Sigmoid colon (tissue), 7 donors: ENCODE measurements around the gene TSPO. TPM values are rescaled to one million over a fixed set of nuclear protein-coding genes. Genes with fewer than 3 reads are reported as not detected.

ENCODE experiments used
- DNase-seq: peaks from one replicate; pipeline ENCODE4 v3.0.0-alpha.2; 2019
- H3K27ac ChIP-seq, 4 donors: fragments of 200-600 bp; sonication (generic); one replicate each; pipeline ENCODE4 v1.5.1; 2016 to 2019; ENCODE audit warnings: mild to moderate bottlenecking in 1 of 4
- H3K27me3 ChIP-seq, 3 donors: fragments of 200-600 bp; sonication (generic); one replicate each; pipeline ENCODE4 v1.5.1; 2019; ENCODE audit warnings: mild to moderate bottlenecking in 1 of 3
- H3K36me3 ChIP-seq, 4 donors: fragments of 200-600 bp; sonication (generic); one replicate each; pipeline ENCODE4 v1.5.1; 2016 to 2019
- H3K4me1 ChIP-seq, 4 donors: fragments of 200-600 bp; sonication (generic); one replicate each; pipeline ENCODE4 v1.5.1; 2017 to 2019
- H3K4me3 ChIP-seq, 4 donors: fragments of 200-600 bp; sonication (generic); one replicate each; pipeline ENCODE4 v1.5.1; 2017 to 2019; ENCODE audit warnings: mild to moderate bottlenecking in 2 of 4, moderate library complexity in 1 of 4
- H3K9me3 ChIP-seq, 4 donors: fragments of 200-600 bp in 3 of 4; sonication (generic) in 3 of 4; one replicate each; pipeline versions ENCODE4 v1.5.1 to v1.6.1; 2013 to 2019
- CTCF ChIP-seq, 4 experiments: fragments of 450-650 bp in 3 of 4; fragments of 200-600 bp in 1 of 4; IDR thresholded peaks; one replicate each; pipeline ENCODE4 v1.5.1; 2016 to 2019; ENCODE audit warnings: antibody characterized with exemption in 4 of 4, mild to moderate bottlenecking in 3 of 4, moderate library complexity in 2 of 4
- EP300 ChIP-seq, 4 donors: sonication (generic); formaldehyde crosslinking; IDR thresholded peaks; one replicate each; pipeline ENCODE4 v1.6.1; 2017; ENCODE audit warnings: antibody characterized with exemption in 4 of 4
- POLR2A ChIP-seq, 2 donors: fragments of 450-650 bp; IDR thresholded peaks; one replicate each; pipeline ENCODE4 v1.6.1; 2016; ENCODE audit warnings: antibody characterized with exemption in 2 of 2, mild to moderate bottlenecking in 2 of 2, moderate library complexity in 2 of 2
- POLR2AphosphoS5 ChIP-seq, 4 donors: sonication (generic); formaldehyde crosslinking; IDR thresholded peaks; one replicate each; pipeline ENCODE4 v1.6.1; 2017; ENCODE audit warnings: antibody characterized with exemption in 4 of 4
- WGBS, 2 donors: extraction: QIAGEN DNeasy Blood & Tissue Kit; methylation state at CpG; one replicate each; pipeline ENCODE4 v1.1.7; 2013; 5-methylcytosine and 5-hydroxymethylcytosine counted together
- intact Hi-C: fragments of 100-400 bp; cut with DNase I; formaldehyde crosslinking; loops from one replicate; pipeline ENCODE4 v1.15.1; 2023
- polyA plus RNA-seq, 3 donors: library from polyadenylated mRNA; stranded (reverse); fragments of 200-250 nt; gene quantifications; one replicate each; pipeline ENCODE4 v1.2.3, GENCODE V29; 2013
- total RNA-seq, 4 donors: library from RNA; depleted of rRNA; stranded (reverse); fragments of >200 nt; gene quantifications; one replicate each; pipeline ENCODE4 v1.1.0, GENCODE V29; 2016
- donor health status: healthy with polysubstance abuse.
- donor health status: Bipolar disorder and iron deficiency.
- donor health status: healthy.

The TSPO gene
- total and polyA plus RNA-seq, 7 donors, result 126 to 513 (median 219) TPM

GRCh38 chr22:43127166-43127908, 24.0 kb upstream of the TSPO start:
- no peak for TF ChIP-seq EP300 (IDR thresholded peaks at IDR 0.05)
- peak in 1 of 4 donors; percentile 33 for TF ChIP-seq POLR2AphosphoS5 (IDR thresholded peaks at IDR 0.05)
- TF ChIP-seq POLR2A (IDR thresholded peaks at IDR 0.05), result peak in 1 of 2 donors; percentile 64
- no peak for TF ChIP-seq CTCF (IDR thresholded peaks at IDR 0.05)
- Histone ChIP-seq H3K4me1 (no peaks in the 10 kb centered on the region), H3K9me3 (no peaks in the 10 kb centered on the region), H3K36me3 (peaks cover 0 to 2% (median under 1%) of the 10 kb centered on the region in 4 donors), H3K27me3 (no peaks in the 10 kb centered on the region), H3K27ac (no peak overlapping the region), H3K4me3 (no peak overlapping the region)
- 21 to 69% methylated on average over 17 of the region's 17 CpGs for WGBS, 2 donors
- intact Hi-C loops, result no loop called here
- no peak for DNase-seq

DNA sequence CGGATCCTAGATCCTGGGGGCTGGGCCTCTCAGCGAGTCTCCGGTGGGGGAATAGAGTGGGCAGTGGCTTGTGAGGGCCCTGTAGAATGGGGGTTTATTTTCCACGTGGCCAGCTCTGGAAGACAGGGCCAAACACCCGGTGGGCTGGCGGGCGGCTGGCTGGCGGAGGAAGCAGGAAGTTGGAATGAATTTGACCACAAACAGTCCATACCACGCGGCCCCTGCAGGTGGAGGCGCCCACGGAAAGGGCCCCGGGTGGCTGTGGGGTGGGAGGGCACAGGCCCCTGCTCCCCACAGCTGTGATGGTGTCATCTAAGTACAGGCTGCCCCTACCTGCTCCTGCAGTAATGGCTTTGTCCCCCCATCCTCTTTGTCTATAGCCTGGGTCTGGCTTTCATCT, 23.2 kb upstream of the TSPO start:
- Histone ChIP-seq H3K27ac (no peak overlapping the region), H3K4me1 (no peaks in the 10 kb centered on the region), H3K27me3 (no peaks in the 10 kb centered on the region), H3K9me3 (no peaks in the 10 kb centered on the region), H3K4me3 (no peak overlapping the region), H3K36me3 (peaks cover 0 to 9% (median 6%) of the 10 kb centered on the region in 4 donors)
- 6 to 31% methylated on average over 13 of the region's 13 CpGs for WGBS, 2 donors
- intact Hi-C loops, result no loop called here
- no peak for DNase-seq
- TF ChIP-seq POLR2A (IDR thresholded peaks at IDR 0.05) (no peak), CTCF (IDR thresholded peaks at IDR 0.05) (no peak), EP300 (IDR thresholded peaks at IDR 0.05) (no peak), POLR2AphosphoS5 (IDR thresholded peaks at IDR 0.05) (no peak)

GRCh38 chr22:43128928-43129424, 22.4 kb upstream of the TSPO start:
- DNase-seq, result no peak
- Histone ChIP-seq H3K27me3 (no peaks in the 10 kb centered on the region), H3K9me3 (no peaks in the 10 kb centered on the region), H3K4me3 (no peak overlapping the region), H3K27ac (no peak overlapping the region), H3K36me3 (peaks cover 0 to 16% (median 10%) of the 10 kb centered on the region in 4 donors), H3K4me1 (no peaks in the 10 kb centered on the region)
- intact Hi-C loops, result no loop called here
- no peak for TF ChIP-seq POLR2A (IDR thresholded peaks at IDR 0.05)
- TF ChIP-seq EP300 (IDR thresholded peaks at IDR 0.05), result no peak
- TF ChIP-seq CTCF (IDR thresholded peaks at IDR 0.05), result no peak
- TF ChIP-seq POLR2AphosphoS5 (IDR thresholded peaks at IDR 0.05), result no peak
- WGBS, 2 donors, result 10 to 38% methylated on average over 20 of the region's 20 CpGs

DNA sequence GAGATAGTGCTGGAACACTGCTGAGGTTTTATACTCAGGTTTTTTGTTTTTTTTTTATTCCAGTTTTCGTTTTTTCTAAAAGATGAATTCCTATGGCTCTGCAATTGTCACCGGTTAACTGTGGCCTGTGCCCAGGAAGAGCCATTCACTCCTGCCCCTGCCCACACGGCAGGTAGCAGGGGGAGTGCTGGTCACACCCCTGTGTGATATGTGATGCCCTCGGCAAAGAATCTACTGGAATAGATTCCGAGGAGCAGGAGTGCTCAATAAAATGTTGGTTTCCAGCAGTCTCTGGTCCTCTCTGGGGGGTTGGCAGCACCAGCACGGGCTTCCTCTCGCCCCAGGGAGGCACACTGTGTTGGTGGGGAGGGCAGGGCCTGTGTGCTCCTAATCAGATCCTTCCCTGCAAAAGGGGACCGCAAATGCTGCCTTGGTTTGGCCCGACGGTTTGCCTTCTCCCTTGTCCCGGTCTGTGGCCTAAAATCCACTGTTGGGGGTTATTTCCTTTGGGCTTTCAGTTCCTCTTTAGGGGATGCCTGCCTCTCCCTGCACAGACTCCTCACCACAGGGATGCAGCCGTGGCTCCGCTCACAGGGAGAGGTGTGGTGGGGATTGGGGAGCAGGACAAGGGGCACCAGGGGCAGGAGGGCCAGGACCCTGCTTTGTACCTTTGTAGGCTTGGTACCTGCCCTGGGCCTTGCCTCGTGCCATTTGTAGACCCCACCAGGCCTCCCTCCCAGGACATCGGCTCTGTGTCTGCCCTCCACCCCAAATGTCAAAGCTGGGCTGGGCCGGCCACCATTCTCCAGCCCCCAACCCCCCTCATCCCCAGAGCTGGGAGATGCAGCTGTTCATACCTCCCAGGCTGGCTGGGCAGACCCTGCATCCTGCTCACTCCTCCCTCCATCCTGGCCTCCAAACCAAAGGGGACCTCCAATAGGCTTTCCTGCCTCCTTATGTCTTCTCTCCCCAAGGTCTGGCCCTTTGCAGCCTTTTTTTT, 21.6 kb upstream of the TSPO start:
- Histone ChIP-seq H3K4me3 (no peak overlapping the region), H3K27me3 (no peaks in the 10 kb centered on the region), H3K4me1 (no peaks in the 10 kb centered on the region), H3K9me3 (no peaks in the 10 kb centered on the region), H3K27ac (no peak overlapping the region), H3K36me3 (peaks cover 4 to 24% (median 16%) of the 10 kb centered on the region in 4 donors)
- no peak for DNase-seq
- intact Hi-C loops, result no loop called here
- WGBS, 2 donors, result 27 to 53% methylated on average over 16 of the region's 16 CpGs
- TF ChIP-seq POLR2AphosphoS5 (IDR thresholded peaks at IDR 0.05) (no peak), POLR2A (IDR thresholded peaks at IDR 0.05) (no peak), CTCF (IDR thresholded peaks at IDR 0.05) (no peak)
